HepG2 (cell line): ENCODE results near the gene ACOXL. TPM values are rescaled to one million over a fixed set of nuclear protein-coding genes. Genes with fewer than 3 reads are reported as not detected.

Experiments used
- DPF2 ChIP-seq: sonication (generic); formaldehyde crosslinking; IDR thresholded peaks from 2 replicates; pipeline ENCODE4 v1.4.0; 2020; ENCODE audit warnings: mild to moderate bottlenecking, low read depth, missing genetic modification reagents, borderline replicate concordance
- ZFP36L1 ChIP-seq: sonication (generic); formaldehyde crosslinking; IDR thresholded peaks from 2 replicates; pipeline ENCODE4 v1.8.0; 2022; ENCODE audit warnings: mild to moderate bottlenecking, missing genetic modification reagents, moderate library complexity
- ZFP90 ChIP-seq: sonication (generic); formaldehyde crosslinking; IDR thresholded peaks from 2 replicates; pipeline ENCODE4 v1.8.0; 2022; ENCODE audit warnings: missing genetic modification reagents, mild to moderate bottlenecking, inconsistent platforms, borderline replicate concordance
- ZNF44 ChIP-seq: sonication (generic); formaldehyde crosslinking; IDR thresholded peaks from 2 replicates; pipeline ENCODE4 v1.5.1; 2020; ENCODE audit warnings: mild to moderate bottlenecking, missing genetic modification reagents
- ZNF816 ChIP-seq: sonication (generic); formaldehyde crosslinking; IDR thresholded peaks from 2 replicates; pipeline ENCODE4 v1.8.0; 2022; ENCODE audit warnings: missing genetic modification reagents, mild to moderate bottlenecking, borderline replicate concordance
- polyA plus RNA-seq, 8 experiments: library from polyadenylated mRNA; depleted of rRNA in 3 of 8; stranded (reverse) in 7 of 8; unstranded in 1 of 8; fragments of >200 nt; fragmentation: Illumina TruSeq in 4 of 8; extraction: Trizol in 4 of 8; gene quantifications; 2 replicates each; pipeline versions ENCODE4 v1.2.1 to v1.2.3, GENCODE V29; 2011 to 2016; ENCODE audit warnings: low read depth in 4 of 8, missing spikeins in 1 of 8, mixed read lengths in 1 of 8; ENCODE audit not compliant: insufficient read depth in 1 of 8
- total RNA-seq, 5 experiments: library from RNA; depleted of rRNA; stranded (reverse); fragments of >200 nt; fragmentation: Illumina TruSeq; extraction: Trizol; gene quantifications; 2 replicates each; pipeline ENCODE4 v1.2.3, GENCODE V29; 2016; ENCODE audit warnings: low read depth in 1 of 5
- TF ChIP-seq, protein P1 (sequence below): sonication (generic); formaldehyde crosslinking; IDR thresholded peaks from 2 replicates; pipeline ENCODE4 v1.9.0; 2021; ENCODE audit warnings: missing genetic modification reagents, borderline replicate concordance
- TF ChIP-seq, protein P2 (sequence below): IDR thresholded peaks from 2 replicates; pipeline ENCODE4 v1.6.1; 2016
- TF ChIP-seq, protein P3 (sequence below): sonication (generic); formaldehyde crosslinking; IDR thresholded peaks from 2 replicates; pipeline ENCODE4 v1.5.0; 2020; ENCODE audit warnings: missing genetic modification reagents
- TF ChIP-seq, protein P4 (sequence below): sonication (generic); formaldehyde crosslinking; IDR thresholded peaks from 2 replicates; pipeline ENCODE4 v1.4.0; 2020; ENCODE audit warnings: mild to moderate bottlenecking, low read depth, missing genetic modification reagents

Gene ACOXL
- total and polyA plus RNA-seq, 2 of the 13 experiments (the other 11 are each of a cell fraction or from before 2014, with no cell fraction given) = not detected

DNA sequence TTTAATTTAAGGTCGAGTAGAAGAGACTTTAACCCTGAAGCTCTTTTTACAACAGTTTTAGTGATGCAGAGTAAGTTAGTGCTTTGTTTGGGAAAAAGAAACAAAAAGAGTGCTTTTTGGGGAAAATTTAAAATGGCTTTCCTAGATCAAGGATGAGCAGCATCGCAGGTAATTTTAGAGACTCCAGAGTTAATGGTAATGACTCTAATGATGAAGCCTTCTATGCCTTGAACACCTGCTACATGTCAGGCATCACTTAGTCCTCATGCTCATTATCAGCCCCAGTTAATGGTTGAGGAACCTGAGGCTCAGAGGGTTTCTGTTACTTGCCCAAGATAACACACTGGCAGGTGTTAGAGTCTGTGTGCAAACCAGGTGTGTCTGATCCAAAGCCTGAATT lies 167.8 kb downstream of the ACOXL start (continued):
- no peak for TF ChIP-seq DPF2 (CRISPR knock-in tag)
- no peak for TF ChIP-seq ZFP36L1 (CRISPR knock-in tag)
- TF ChIP-seq ZNF816 (CRISPR knock-in tag) = no peak
- TF ChIP-seq, protein P1, sequence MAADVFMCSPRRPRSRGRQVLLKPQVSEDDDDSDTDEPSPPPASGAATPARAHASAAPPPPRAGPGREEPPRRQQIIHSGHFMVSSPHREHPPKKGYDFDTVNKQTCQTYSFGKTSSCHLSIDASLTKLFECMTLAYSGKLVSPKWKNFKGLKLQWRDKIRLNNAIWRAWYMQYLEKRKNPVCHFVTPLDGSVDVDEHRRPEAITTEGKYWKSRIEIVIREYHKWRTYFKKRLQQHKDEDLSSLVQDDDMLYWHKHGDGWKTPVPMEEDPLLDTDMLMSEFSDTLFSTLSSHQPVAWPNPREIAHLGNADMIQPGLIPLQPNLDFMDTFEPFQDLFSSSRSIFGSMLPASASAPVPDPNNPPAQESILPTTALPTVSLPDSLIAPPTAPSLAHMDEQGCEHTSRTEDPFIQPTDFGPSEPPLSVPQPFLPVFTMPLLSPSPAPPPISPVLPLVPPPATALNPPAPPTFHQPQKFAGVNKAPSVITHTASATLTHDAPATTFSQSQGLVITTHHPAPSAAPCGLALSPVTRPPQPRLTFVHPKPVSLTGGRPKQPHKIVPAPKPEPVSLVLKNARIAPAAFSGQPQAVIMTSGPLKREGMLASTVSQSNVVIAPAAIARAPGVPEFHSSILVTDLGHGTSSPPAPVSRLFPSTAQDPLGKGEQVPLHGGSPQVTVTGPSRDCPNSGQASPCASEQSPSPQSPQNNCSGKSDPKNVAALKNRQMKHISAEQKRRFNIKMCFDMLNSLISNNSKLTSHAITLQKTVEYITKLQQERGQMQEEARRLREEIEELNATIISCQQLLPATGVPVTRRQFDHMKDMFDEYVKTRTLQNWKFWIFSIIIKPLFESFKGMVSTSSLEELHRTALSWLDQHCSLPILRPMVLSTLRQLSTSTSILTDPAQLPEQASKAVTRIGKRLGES (CRISPR knock-in tag) = no peak
- TF ChIP-seq, protein P2, sequence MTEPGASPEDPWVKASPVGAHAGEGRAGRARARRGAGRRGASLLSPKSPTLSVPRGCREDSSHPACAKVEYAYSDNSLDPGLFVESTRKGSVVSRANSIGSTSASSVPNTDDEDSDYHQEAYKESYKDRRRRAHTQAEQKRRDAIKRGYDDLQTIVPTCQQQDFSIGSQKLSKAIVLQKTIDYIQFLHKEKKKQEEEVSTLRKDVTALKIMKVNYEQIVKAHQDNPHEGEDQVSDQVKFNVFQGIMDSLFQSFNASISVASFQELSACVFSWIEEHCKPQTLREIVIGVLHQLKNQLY (CRISPR knock-in tag) = no peak
- TF ChIP-seq, protein P3, sequence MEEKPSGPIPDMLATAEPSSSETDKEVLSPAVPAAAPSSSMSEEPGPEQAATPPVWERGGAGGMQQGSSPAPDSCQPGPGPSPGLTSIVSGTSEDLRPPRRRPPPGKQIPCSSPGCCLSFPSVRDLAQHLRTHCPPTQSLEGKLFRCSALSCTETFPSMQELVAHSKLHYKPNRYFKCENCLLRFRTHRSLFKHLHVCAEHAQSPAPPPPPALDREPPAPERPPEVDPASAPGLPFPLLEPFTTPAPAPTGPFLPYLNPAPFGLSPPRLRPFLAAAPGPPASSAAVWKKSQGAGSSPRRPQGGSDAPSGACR (CRISPR knock-in tag) = no peak
- no peak for TF ChIP-seq ZFP90 (CRISPR knock-in tag)
- TF ChIP-seq, protein P4, sequence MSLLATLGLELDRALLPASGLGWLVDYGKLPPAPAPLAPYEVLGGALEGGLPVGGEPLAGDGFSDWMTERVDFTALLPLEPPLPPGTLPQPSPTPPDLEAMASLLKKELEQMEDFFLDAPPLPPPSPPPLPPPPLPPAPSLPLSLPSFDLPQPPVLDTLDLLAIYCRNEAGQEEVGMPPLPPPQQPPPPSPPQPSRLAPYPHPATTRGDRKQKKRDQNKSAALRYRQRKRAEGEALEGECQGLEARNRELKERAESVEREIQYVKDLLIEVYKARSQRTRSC (CRISPR knock-in tag) = no peak
- no peak for TF ChIP-seq ZNF44
- TF ChIP-seq, all 625 proteins: peak for 0
